Activated naive CD8-positive, alpha-beta T cell treated with anti-CD3 and anti-CD28 coated beads, Interleukin-2, amount 10 ng/mL, durations not matched to agents 7 days and 5 days (primary cell): ENCODE data around the gene SPRR2D. TPM values are rescaled to one million over a fixed set of nuclear protein-coding genes. Genes with fewer than 3 reads are reported as not detected.
"Not testable (repeated sequence)": the region's sequence is repeated elsewhere in the genome, so short reads cannot be mapped to it uniquely, and the experiment has no call there.

Experiments used
- ATAC-seq: fragments of 150-1000 bp; cut with Tn5 transposase; one replicate; pipeline ENCODE4 v1.10.0; 2021; ENCODE audit warnings: low read depth, moderate library complexity
- POLR2A ChIA-PET: fragments of 350-600 bp; sonication (Branson Sonifier 250); formaldehyde crosslinking; loops from one replicate; lab custom pipeline; 2021; ENCODE audit warnings: antibody characterized with exemption; lab: Charles Lee
- DNase-seq: peaks from one replicate; pipeline ENCODE4 v3.0.0; 2021
- H3K27ac Mint-ChIP-seq: one replicate; pipeline ENCODE4 v1.8.0; 2022; ENCODE audit warnings: mild to moderate bottlenecking, mixed read lengths
- H3K27me3 Mint-ChIP-seq: one replicate; pipeline ENCODE4 v1.8.0; 2022; ENCODE audit warnings: mild to moderate bottlenecking, moderate library complexity, mixed read lengths
- H3K36me3 Mint-ChIP-seq: one replicate; pipeline ENCODE4 v1.8.0; 2021; ENCODE audit warnings: mild to moderate bottlenecking, mixed read lengths
- H3K4me1 Mint-ChIP-seq: one replicate; pipeline ENCODE4 v1.8.0; 2021; ENCODE audit warnings: mixed read lengths
- H3K4me3 Mint-ChIP-seq: one replicate; pipeline ENCODE4 v1.8.0; 2022; ENCODE audit warnings: mild to moderate bottlenecking, moderate library complexity, mixed read lengths
- H3K9me3 Mint-ChIP-seq: one replicate; pipeline ENCODE4 v1.8.0; 2021; ENCODE audit warnings: mixed read lengths
- total RNA-seq, 2 experiments: library from RNA; stranded (reverse); gene quantifications; one replicate each; pipeline ENCODE4 v1.2.3, GENCODE V29; 2021

Gene SPRR2D
- total RNA-seq, 2 experiments from 2014 or later = not detected

- Mint-ChIP-seq H3K4me1 (no peaks in the 10 kb centered on the region), H3K27me3 (no peaks in the 10 kb centered on the region), H3K9me3 (peaks cover 3% of the 10 kb centered on the region), H3K4me3 (no peak overlapping the region), H3K36me3 (no peaks in the 10 kb centered on the region), H3K27ac (no peak overlapping the region)
- no peak for DNase-seq
- ATAC-seq = no peak
- POLR2A ChIA-PET = no interaction called here
Observed at GRCh38 chr1:153032677-153033308, 8.1 kb downstream of the SPRR2D start.

DNA sequence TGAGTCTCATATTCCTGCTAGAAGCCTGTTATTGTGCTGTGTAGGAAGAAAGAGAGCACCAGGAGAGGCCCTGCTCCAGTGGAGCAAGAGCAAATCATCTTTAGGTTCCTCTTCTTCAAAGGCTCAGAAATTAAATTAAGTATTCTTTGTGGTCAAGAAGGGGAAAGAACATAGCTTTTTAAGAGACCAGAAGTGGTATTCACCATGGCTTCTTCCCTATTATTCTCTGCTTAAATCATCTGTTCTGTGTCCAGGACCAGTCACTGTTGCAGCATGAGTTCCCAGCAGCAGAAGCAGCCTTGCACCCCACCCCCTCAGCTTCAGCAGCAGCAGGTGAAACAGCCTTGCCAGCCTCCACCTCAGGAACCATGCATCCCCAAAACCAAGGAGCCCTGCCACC lies 8.8 kb downstream of the SPRR2D start:
- POLR2A ChIA-PET = no interaction called here

GRCh38 chr1:153030895-153031294 lies 10.0 kb downstream of the SPRR2D start, which contains the start of gene SPRR1B:
TSS of gene SPRR1B (plus strand) at chr1:153031203. CDS start at chr1:153032346, 1,143 bp downstream.
- Mint-ChIP-seq H3K27me3 (no peaks in the 10 kb centered on the region), H3K36me3 (no peaks in the 10 kb centered on the region), H3K9me3 (peaks cover 3% of the 10 kb centered on the region), H3K4me3 (no peak within 1 kb of the TSS), H3K4me1 (no peaks in the 10 kb centered on the region), H3K27ac (no peak within 1 kb of the TSS)
- DNase-seq (no peak), ATAC-seq (no peak)
- POLR2A ChIA-PET = no interaction called here

More for the DNA sequence above, 8.8 kb downstream of the SPRR2D start:
- DNase-seq (no peak), ATAC-seq (no peak)
- Mint-ChIP-seq H3K27me3 (no peaks in the 10 kb centered on the region), H3K4me1 (no peaks in the 10 kb centered on the region), H3K9me3 (peaks cover 3% of the 10 kb centered on the region), H3K4me3 (no peak overlapping the region), H3K36me3 (no peaks in the 10 kb centered on the region), H3K27ac (no peak overlapping the region)

DNA sequence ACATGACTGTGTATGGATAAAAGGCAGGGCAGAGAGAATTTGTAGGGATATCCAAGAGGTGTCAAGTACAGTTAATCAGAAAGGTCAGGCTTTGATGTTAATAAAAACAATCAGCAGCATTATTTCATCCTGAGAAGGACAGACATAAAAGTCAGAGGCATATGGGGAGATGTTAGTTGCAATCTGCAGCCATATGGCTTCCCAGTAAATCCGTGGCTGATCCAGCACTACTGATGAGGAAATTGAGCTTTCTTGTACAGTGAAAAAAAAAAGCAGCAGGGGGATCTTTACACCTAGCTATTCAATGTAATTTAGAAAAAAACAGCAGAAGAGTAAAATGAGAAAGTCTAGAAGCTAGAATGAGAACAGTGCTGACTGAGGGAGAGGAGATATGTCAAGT lies 12.2 kb downstream of the SPRR2D start:
- Mint-ChIP-seq H3K27me3 (no peaks in the 10 kb centered on the region), H3K9me3 (peaks cover 3% of the 10 kb centered on the region)
- POLR2A ChIA-PET = no interaction called here

GRCh38 chr1:153025797-153026196 lies 15.1 kb downstream of the SPRR2D start:
- Mint-ChIP-seq H3K9me3 (peaks cover 3% of the 10 kb centered on the region), H3K27me3 (peaks cover 10% of the 10 kb centered on the region), H3K4me3 (no peak overlapping the region), H3K36me3 (no peaks in the 10 kb centered on the region), H3K27ac (no peak overlapping the region), H3K4me1 (no peaks in the 10 kb centered on the region)
- ATAC-seq = no peak
- POLR2A ChIA-PET = no interaction called here
- DNase-seq = no peak

More for the DNA sequence above, 12.2 kb downstream of the SPRR2D start:
- no peak overlapping the region for H3K4me3 Mint-ChIP-seq
- no peaks in the 10 kb centered on the region for H3K36me3 Mint-ChIP-seq
- ATAC-seq (no peak), DNase-seq (no peak)
- H3K4me1 Mint-ChIP-seq = no peaks in the 10 kb centered on the region
- no peak overlapping the region for H3K27ac Mint-ChIP-seq

DNA sequence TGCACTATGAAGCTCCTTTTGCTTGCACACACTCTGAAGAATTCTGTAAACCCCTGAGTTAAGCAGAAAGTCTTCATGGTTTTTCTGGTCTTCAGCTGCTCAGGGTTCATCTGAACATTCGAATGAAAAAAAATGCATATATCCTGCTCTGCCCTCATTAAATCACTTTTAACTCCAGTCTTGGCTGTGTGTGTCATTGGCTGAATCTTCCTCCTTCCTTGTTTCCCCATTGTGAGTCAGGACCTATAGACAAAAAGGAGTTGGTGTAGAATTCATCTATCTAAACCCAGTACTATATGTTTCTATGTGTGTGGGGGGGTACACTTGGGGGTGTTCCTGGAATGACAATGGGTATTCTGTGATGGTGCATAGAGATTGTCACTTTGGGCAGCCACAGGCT lies 16.5 kb downstream of the SPRR2D start:
- H3K4me3 Mint-ChIP-seq = no peak overlapping the region
- peaks cover 3% of the 10 kb centered on the region for H3K9me3 Mint-ChIP-seq
- no peak for ATAC-seq
- no peaks in the 10 kb centered on the region for H3K4me1 Mint-ChIP-seq
- POLR2A ChIA-PET = no interaction called here
- no peak overlapping the region for H3K27ac Mint-ChIP-seq
- peaks cover 16% of the 10 kb centered on the region for H3K27me3 Mint-ChIP-seq
- no peaks in the 10 kb centered on the region for H3K36me3 Mint-ChIP-seq
- DNase-seq = no peak

- Mint-ChIP-seq H3K9me3 (no peaks in the 10 kb centered on the region), H3K4me1 (no peaks in the 10 kb centered on the region), H3K27me3 (peaks cover 20% of the 10 kb centered on the region), H3K36me3 (no peaks in the 10 kb centered on the region), H3K27ac (no peak overlapping the region), H3K4me3 (no peak overlapping the region)
- DNase-seq (no peak), ATAC-seq (no peak)
- POLR2A ChIA-PET = no interaction called here
Observed at GRCh38 chr1:153023109-153023508, 17.8 kb downstream of the SPRR2D start.

DNA sequence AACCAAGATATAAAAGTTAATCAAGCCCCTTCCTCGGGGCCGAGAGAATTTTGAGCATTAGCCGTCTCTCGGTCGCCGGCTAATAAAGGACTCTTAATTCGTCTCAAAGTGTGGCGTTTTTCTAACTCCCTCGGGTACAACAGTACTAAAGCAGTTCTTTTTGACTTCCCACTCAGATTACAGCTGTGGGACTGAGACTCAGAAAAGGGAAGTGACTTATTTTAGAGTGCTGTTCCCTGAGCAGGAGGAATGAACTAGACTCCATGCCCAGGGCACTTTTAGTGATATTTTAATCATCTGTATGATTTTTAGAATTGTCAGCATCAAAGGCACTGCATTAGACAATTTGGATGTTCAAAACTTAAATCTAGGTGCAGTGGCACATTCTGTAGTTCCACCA lies 18.6 kb downstream of the SPRR2D start:
- POLR2A ChIA-PET, H3K4me3 Mint-ChIP-seq, DNase-seq, H3K36me3 Mint-ChIP-seq, H3K27ac Mint-ChIP-seq, H3K4me1 Mint-ChIP-seq, ATAC-seq, H3K9me3 Mint-ChIP-seq: not testable (repeated sequence)
- H3K27me3 Mint-ChIP-seq = peaks cover 20% of the 10 kb centered on the region

DNA sequence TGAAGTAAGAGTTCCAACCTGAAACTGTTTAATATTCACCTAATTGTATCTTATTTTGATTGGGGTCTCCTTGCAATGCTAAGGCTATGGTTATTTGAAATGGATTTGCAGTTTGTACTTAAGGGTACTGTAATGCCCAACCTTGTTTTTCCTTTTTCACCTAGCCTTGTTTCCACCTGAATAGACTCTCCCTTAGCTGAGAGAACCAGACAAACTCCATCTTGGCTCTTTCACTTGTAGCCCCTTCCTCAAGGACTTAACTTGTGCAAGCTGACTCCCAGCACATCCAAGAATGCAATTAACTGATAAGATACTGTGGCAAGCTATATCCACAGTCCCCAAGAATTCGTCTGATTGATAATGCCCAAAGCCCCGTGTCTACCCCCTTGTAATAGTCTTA lies 19.1 kb downstream of the SPRR2D start:
- not testable (repeated sequence) for H3K4me3 Mint-ChIP-seq

DNA sequence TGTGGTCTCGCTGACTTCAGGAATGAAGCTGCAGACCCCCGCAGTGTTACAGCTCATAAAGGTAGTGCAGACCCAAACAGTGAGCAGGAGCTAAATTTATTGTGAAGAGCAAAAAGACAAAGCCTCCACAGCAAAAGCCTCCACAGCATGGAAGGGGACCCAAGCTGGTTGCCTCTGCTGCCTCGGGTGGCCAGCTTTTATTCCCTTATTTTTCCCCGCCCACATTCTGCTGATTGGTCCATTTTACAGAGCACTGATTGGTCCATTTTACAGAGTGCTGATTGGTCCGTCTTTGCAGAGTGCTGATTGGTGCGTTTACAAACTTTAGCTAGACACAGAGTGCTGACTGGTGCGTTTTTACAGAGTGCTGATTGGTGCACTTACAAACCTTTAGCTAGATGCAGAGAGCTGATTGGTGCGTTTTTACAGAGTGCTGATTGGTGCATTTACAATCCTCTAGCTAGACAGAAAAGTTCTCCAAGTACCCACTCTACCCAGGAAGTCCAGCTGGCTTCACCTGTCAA lies 29.6 kb downstream of the SPRR2D start:
- H3K4me3 Mint-ChIP-seq, ATAC-seq, POLR2A ChIA-PET, H3K4me1 Mint-ChIP-seq, H3K9me3 Mint-ChIP-seq, H3K27ac Mint-ChIP-seq, H3K36me3 Mint-ChIP-seq, H3K27me3 Mint-ChIP-seq, DNase-seq: not testable (repeated sequence)

More for the DNA sequence above, 19.1 kb downstream of the SPRR2D start:
- H3K4me1 Mint-ChIP-seq, H3K27ac Mint-ChIP-seq, H3K9me3 Mint-ChIP-seq, DNase-seq, ATAC-seq, POLR2A ChIA-PET, H3K36me3 Mint-ChIP-seq: not testable (repeated sequence)
- H3K27me3 Mint-ChIP-seq = peaks cover 21% of the 10 kb centered on the region

DNA sequence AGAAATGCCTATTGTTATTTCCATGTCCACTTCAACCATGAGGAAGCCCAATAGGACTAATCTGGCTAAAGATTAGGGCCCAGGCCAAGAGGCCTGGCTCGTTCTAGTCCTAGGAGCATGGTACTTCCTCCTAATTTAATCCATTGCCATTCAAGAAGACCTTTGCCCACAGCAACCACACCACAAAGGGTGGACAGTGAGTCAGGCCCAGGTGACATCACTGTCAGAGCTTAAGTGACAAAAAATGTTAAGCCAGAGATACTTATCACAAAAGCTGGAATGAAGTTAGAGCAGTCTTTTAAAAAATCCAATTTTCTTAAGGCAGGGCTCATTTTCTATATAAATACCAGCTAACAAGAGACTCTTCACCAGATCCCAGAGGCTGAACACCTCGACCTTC lies 39.5 kb downstream of the SPRR2D start, which contains the start of gene SPRR3:
Gene SPRR3, plus strand, starts transcription at position 368 of the 400 bp plus-strand sequence. CDS start 1,272 bp downstream, outside the sequence.
- Mint-ChIP-seq H3K4me1 (no peaks in the 10 kb centered on the region), H3K27ac (no peak within 1 kb of the TSS), H3K9me3 (peaks cover 1% of the 10 kb centered on the region), H3K36me3 (no peaks in the 10 kb centered on the region), H3K27me3 (peaks cover 6% of the 10 kb centered on the region), H3K4me3 (no peak within 1 kb of the TSS)
- DNase-seq (no peak), ATAC-seq (no peak)
- POLR2A ChIA-PET = no interaction called here

- H3K4me1 Mint-ChIP-seq = no peaks in the 10 kb centered on the region
- peaks cover 6% of the 10 kb centered on the region for H3K27me3 Mint-ChIP-seq
- H3K9me3 Mint-ChIP-seq = peaks cover 1% of the 10 kb centered on the region
- H3K27ac Mint-ChIP-seq = no peak overlapping the region
- H3K36me3 Mint-ChIP-seq = no peaks in the 10 kb centered on the region
- DNase-seq (no peak), ATAC-seq (no peak)
- POLR2A ChIA-PET = no interaction called here
- no peak overlapping the region for H3K4me3 Mint-ChIP-seq
Observed at GRCh38 chr1:153000294-153000693, 40.6 kb downstream of the SPRR2D start.

DNA sequence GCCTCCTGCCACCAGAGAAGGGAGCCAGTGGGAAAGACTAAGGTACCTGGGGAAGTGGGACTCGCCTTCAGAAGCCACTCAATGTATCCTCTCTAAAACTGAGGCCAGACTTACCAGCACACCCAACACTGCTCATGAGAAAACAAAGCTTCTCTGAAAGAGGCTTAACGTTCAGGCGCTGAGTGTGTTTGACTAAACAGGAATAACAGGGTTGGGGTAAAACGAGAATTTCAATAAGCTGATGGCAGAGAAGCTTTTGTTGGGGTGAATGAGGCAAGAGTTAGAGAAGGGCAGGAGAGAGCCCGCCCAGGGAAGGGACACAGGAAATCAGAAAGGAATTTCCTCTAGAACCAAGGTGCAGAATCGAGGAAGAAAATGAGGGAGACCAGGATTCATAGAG lies 41.1 kb downstream of the SPRR2D start:
- Mint-ChIP-seq H3K4me3 (no peak overlapping the region), H3K9me3 (peaks cover 1% of the 10 kb centered on the region), H3K27ac (no peak overlapping the region), H3K36me3 (no peaks in the 10 kb centered on the region), H3K4me1 (no peaks in the 10 kb centered on the region), H3K27me3 (peaks cover 6% of the 10 kb centered on the region)
- DNase-seq (no peak), ATAC-seq (no peak)
- POLR2A ChIA-PET = no interaction called here

DNA sequence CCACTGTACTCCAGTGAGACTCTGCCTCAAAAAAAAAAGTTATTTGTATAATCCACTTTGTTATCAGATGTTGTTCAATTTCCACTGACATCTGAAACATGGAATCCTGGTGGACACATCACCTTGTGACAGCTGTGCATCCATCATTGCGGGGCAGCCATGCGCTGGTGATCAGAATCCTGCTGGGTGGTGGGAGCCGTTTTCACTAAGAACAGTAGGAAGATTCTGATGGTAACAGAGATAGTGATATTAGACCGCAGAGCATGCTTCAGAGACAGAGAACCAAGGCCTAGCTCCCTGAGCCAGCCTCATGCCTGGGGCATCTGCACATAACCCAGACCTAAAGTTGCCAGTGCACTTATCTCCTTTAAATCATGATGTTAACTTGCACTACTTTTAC lies 42.4 kb downstream of the SPRR2D start:
- ATAC-seq = no peak
- Mint-ChIP-seq H3K27me3 (peaks cover 11% of the 10 kb centered on the region), H3K4me3 (no peak overlapping the region), H3K36me3 (no peaks in the 10 kb centered on the region), H3K27ac (no peak overlapping the region), H3K9me3 (no peaks in the 10 kb centered on the region), H3K4me1 (no peaks in the 10 kb centered on the region)
- POLR2A ChIA-PET = no interaction called here
- no peak for DNase-seq
